Measurements from ENCODE around the gene MRPL45. TPM values are rescaled to one million over a fixed set of nuclear protein-coding genes. Genes with fewer than 3 reads are reported as not detected.
"Not testable (repeated sequence)": the region's sequence is repeated elsewhere in the genome, so short reads cannot be mapped to it uniquely, and the experiment has no call there.

MRPL45 gene
- 10 to 100 TPM; 11.5 to 14.2 (median 12.6) TPM for total RNA-seq
- total RNA-seq (2013) = 19.3 TPM

DNA sequence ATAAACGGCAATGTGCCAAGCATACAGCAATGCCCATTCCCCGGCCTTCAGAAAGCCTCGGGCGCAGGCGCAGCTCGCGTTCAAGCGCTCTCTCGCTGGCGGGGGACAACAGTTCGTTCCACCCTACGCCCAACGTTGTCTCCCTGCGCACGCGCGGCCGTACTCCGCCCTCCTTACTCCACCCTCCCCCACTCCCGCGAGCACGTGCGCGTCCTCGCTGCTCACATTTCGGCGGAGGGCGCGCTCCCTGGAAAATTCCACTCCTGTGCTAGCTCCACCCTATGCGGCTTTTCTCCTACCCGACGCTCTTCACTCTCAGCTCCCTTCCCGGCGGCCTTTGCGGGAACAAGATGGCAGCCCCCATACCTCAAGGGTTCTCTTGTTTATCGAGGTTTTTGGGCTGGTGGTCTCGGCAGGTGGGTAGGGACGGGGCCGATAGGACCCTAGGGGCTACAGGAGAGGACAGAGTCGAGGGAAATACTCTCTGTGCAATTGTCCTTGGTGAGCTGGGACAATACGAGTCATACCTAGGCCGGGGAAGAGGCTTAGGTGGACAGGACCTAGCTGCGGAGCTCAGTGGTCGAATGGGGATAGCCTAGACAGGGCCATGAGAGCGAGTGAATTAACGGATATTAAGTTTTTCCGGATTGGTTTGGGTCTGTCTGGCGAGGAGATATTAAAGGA lies at the start of gene MRPL45:
Gene MRPL45, plus strand, starts transcription at position 335 of the 684 bp plus-strand sequence. Its CDS starts 16 bp downstream, at position 351.
- H3K9me3 Mint-ChIP-seq; intact Hi-C loops (cut with micrococcal nuclease); H3K4me1 ChIP-seq (ENCODE audit: control insufficient read depth, insufficient read depth, low read length); H3K36me3 ChIP-seq (ENCODE audit: control insufficient read depth, insufficient read depth, low read length); H3K27me3 ChIP-seq (ENCODE audit: control insufficient read depth, insufficient read depth, low read length); H3K36me3 Mint-ChIP-seq; H3K27me3 Mint-ChIP-seq (ENCODE audit: low read depth in 2 of 2); H3K9me3 ChIP-seq (ENCODE audit: control insufficient read depth, insufficient read depth, low read length): not testable (repeated sequence)
- ATAC-seq (peak; percentile 91 to 97 (median 93)), DNase-seq (peak; percentile 88 to 98)
- peak within 1 kb of the TSS; percentile 83 for H3K27ac ChIP-seq (ENCODE audit: low read length)
- peak within 1 kb of the TSS; percentile 56 for H3K4me3 ChIP-seq (ENCODE audit: low read length)
- under 1% methylated on average over 40 of the region's 48 CpGs for WGBS (ENCODE audit: insufficient coverage)
- H3K27ac Mint-ChIP-seq = peak within 1 kb of the TSS; percentile 92
- H3K4me1 Mint-ChIP-seq = peaks cover 7 to 11% of the 10 kb centered on the region in 2 donors
- peak within 1 kb of the TSS; percentile 93 for H3K4me3 Mint-ChIP-seq

DNA sequence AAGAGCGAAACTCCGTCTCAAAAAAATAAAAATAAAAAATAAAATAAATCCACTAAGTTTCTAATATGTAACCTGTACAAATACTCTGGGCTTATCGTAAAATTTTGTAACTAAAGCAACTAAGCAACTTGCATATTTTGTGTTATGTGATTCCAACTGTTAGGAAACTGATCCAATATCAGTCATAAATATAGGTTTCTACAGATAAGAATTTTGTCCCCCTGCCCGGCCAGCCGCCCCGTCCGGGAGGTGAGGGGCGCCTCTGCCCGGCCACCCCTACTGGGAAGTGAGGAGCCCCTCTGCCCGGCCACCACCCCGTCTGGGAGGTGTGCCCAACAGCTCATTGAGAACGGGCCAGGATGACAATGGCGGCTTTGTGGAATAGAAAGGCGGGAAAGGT lies 43.8 kb upstream of the MRPL45 start:
- DNase-seq; H3K9me3 Mint-ChIP-seq; H3K36me3 Mint-ChIP-seq; H3K27me3 ChIP-seq (ENCODE audit: control insufficient read depth, insufficient read depth, low read length); H3K4me3 ChIP-seq (ENCODE audit: low read length); H3K4me3 Mint-ChIP-seq; H3K27ac ChIP-seq (ENCODE audit: low read length); H3K4me1 Mint-ChIP-seq; intact Hi-C loops (cut with micrococcal nuclease); H3K27ac Mint-ChIP-seq; H3K27me3 Mint-ChIP-seq (ENCODE audit: low read depth in 2 of 2); H3K9me3 ChIP-seq (ENCODE audit: control insufficient read depth, insufficient read depth, low read length); ATAC-seq; H3K36me3 ChIP-seq (ENCODE audit: control insufficient read depth, insufficient read depth, low read length): not testable (repeated sequence)
- WGBS (ENCODE audit: insufficient coverage) = no CpG with 5 or more reads among the region's 14 CpGs
- peaks cover 11% of the 10 kb centered on the region for H3K4me1 ChIP-seq (ENCODE audit: control insufficient read depth, insufficient read depth, low read length)

DNA sequence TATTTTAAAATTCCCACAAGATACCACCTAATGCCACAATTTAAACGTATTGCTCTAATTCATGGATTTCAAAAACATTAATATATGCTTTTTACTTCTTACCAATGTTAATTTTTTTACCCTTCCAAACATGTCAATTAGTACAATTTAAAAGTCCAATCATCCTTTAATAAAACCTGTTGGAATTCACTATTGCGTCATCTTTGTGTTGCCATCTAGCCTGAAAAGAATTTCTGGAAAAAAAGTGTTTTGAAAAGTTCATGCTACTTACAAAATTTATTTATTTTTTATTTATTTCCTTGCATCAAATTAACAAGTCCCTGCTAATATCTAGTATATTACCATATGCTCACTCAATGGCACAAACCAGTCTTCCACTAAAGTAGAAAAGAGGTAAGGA lies 42.6 kb upstream of the MRPL45 start:
- ATAC-seq; H3K4me3 ChIP-seq (ENCODE audit: low read length); H3K36me3 ChIP-seq (ENCODE audit: control insufficient read depth, insufficient read depth, low read length); H3K27me3 ChIP-seq (ENCODE audit: control insufficient read depth, insufficient read depth, low read length); H3K9me3 ChIP-seq (ENCODE audit: control insufficient read depth, insufficient read depth, low read length); H3K27me3 Mint-ChIP-seq (ENCODE audit: low read depth in 2 of 2); H3K36me3 Mint-ChIP-seq; H3K9me3 Mint-ChIP-seq; H3K4me3 Mint-ChIP-seq; DNase-seq; H3K27ac Mint-ChIP-seq; H3K27ac ChIP-seq (ENCODE audit: low read length); H3K4me1 Mint-ChIP-seq; intact Hi-C loops (cut with micrococcal nuclease): not testable (repeated sequence)
- 100% methylated on average over 1 of the region's 2 CpGs for WGBS (ENCODE audit: insufficient coverage)
- peaks cover 11% of the 10 kb centered on the region for H3K4me1 ChIP-seq (ENCODE audit: control insufficient read depth, insufficient read depth, low read length)

DNA sequence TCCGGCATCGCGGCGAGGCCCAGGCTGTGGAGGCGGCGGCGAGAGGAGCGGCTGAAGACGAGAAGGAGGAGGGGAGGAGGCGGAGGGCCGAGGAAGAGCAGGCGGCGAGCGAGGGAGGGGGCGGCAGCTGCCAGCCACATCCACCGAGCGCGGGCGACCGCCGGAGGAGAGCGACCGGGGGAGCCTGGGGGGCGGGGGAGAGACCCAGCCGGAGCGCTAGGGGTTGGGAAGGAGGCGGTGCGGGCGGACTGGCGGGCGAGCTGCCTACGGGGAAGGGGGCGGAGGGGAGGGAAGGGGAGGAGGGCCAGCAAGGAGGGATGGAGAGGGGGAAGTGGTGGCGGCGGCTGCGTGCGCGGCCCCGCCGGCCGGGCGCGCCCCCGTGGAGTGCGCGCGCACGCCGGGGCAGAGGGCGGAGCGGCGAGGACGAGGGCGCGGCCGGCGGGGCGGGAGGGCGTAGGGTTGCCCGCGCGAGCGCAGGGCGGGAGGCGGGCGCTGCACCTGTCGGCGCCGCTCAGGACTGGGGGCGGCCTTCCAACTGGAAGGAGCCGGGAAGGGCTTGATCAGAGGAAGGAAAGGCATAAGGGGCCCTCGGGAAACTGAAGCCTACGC lies 39.9 kb upstream of the MRPL45 start:
- H3K27ac ChIP-seq (ENCODE audit: low read length); H3K9me3 Mint-ChIP-seq; H3K27me3 ChIP-seq (ENCODE audit: control insufficient read depth, insufficient read depth, low read length); intact Hi-C loops (cut with micrococcal nuclease); H3K9me3 ChIP-seq (ENCODE audit: control insufficient read depth, insufficient read depth, low read length); H3K4me1 Mint-ChIP-seq; H3K27me3 Mint-ChIP-seq (ENCODE audit: low read depth in 2 of 2); H3K36me3 Mint-ChIP-seq; H3K36me3 ChIP-seq (ENCODE audit: control insufficient read depth, insufficient read depth, low read length): not testable (repeated sequence)
- ATAC-seq (peak; percentile 80 to 95 (median 82)), DNase-seq (peak; percentile 76 to 90)
- Mint-ChIP-seq H3K4me3 (peak overlapping the region; percentile 66), H3K27ac (peak overlapping the region in 1 of 2 donors; percentile 24)
- under 1% methylated on average over 47 of the region's 73 CpGs for WGBS (ENCODE audit: insufficient coverage)
- H3K4me1 ChIP-seq (ENCODE audit: control insufficient read depth, insufficient read depth, low read length) = peaks cover 11% of the 10 kb centered on the region
- H3K4me3 ChIP-seq (ENCODE audit: low read length) = peak overlapping the region; percentile 37

DNA sequence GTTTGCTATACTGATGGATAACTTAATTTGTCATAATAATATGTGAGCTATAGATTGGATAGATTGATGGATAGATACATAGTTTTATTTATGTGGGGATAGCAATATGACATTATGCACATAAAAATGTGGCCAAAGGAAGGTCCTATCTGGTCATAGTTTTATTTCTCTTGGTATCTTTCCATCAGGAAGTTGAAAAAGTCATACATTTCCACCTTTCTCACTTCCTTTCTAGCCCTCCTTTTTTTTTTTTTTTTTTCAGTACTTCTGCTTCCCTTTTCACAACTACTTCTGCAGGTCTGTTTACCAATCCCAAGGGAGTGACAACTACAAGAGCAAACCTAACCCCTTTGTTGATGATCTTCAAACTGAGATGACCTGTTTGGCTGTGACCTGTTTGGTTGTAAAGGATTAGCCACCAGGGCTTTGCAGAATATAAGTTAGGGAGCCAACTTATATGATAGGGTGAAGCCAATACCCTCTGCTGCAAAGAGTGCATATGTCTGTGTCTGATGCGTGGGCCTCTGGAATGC lies 30.9 kb upstream of the MRPL45 start:
- H3K4me3 ChIP-seq (ENCODE audit: low read length); H3K36me3 Mint-ChIP-seq; intact Hi-C loops (cut with micrococcal nuclease); H3K9me3 ChIP-seq (ENCODE audit: control insufficient read depth, insufficient read depth, low read length); ATAC-seq; H3K4me3 Mint-ChIP-seq; H3K36me3 ChIP-seq (ENCODE audit: control insufficient read depth, insufficient read depth, low read length); H3K27me3 ChIP-seq (ENCODE audit: control insufficient read depth, insufficient read depth, low read length); H3K27me3 Mint-ChIP-seq (ENCODE audit: low read depth in 2 of 2); H3K4me1 Mint-ChIP-seq; H3K4me1 ChIP-seq (ENCODE audit: control insufficient read depth, insufficient read depth, low read length); H3K27ac ChIP-seq (ENCODE audit: low read length); H3K9me3 Mint-ChIP-seq; H3K27ac Mint-ChIP-seq; DNase-seq: not testable (repeated sequence)
- WGBS (ENCODE audit: insufficient coverage) = 100% methylated on average over 1 of the region's 1 CpG

DNA sequence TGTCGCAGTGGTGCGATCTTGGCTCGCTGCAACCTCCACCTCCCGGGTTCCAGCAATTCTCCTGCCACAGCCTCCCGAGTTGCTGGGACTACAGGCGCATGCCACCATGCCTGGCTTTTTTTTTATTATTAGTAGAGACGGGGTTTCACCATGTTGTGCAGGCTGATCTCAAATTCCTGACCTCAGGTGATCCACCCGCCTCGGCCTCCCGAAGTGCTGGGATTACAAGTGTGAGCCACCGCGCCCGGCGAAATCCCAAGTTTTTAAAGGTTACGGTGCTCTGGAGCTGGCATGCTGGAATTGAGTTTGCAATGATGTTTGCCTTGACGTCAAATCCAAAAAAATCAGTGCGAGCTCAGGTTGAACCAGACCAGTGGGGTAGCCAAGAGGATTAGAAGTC lies 30.4 kb upstream of the MRPL45 start:
- H3K4me1 ChIP-seq (ENCODE audit: control insufficient read depth, insufficient read depth, low read length); H3K4me1 Mint-ChIP-seq; H3K4me3 ChIP-seq (ENCODE audit: low read length); DNase-seq; H3K9me3 ChIP-seq (ENCODE audit: control insufficient read depth, insufficient read depth, low read length); H3K9me3 Mint-ChIP-seq; H3K36me3 Mint-ChIP-seq; intact Hi-C loops (cut with micrococcal nuclease); ATAC-seq; H3K27ac ChIP-seq (ENCODE audit: low read length); H3K36me3 ChIP-seq (ENCODE audit: control insufficient read depth, insufficient read depth, low read length); H3K27me3 Mint-ChIP-seq (ENCODE audit: low read depth in 2 of 2); H3K27ac Mint-ChIP-seq; H3K4me3 Mint-ChIP-seq; H3K27me3 ChIP-seq (ENCODE audit: control insufficient read depth, insufficient read depth, low read length): not testable (repeated sequence)
- 96% methylated on average over 14 of the region's 17 CpGs for WGBS (ENCODE audit: insufficient coverage)

DNA sequence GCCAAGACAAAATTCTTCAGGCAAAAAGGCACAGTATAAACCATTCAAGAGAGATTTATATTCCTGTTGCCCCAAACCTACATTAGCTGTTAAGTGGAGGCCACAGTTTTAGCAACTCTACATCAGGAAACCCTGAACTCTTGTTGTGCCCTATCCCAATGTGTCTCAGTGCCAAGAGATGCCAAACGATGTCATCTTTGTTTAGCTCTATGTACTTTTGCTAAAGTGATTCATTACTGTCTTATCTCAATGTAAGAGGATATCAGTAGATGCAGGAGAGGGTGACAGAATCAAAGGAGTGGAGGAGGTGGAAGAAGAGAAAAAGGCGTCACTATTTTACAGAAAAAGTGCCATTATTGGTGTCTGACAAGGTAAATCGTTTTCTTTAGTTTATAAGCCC lies 28.8 kb upstream of the MRPL45 start:
- H3K9me3 Mint-ChIP-seq; H3K27me3 Mint-ChIP-seq (ENCODE audit: low read depth in 2 of 2); H3K4me1 Mint-ChIP-seq; H3K27ac ChIP-seq (ENCODE audit: low read length); H3K36me3 Mint-ChIP-seq; H3K4me3 Mint-ChIP-seq; H3K4me3 ChIP-seq (ENCODE audit: low read length); ATAC-seq; DNase-seq; H3K9me3 ChIP-seq (ENCODE audit: control insufficient read depth, insufficient read depth, low read length); H3K27ac Mint-ChIP-seq; H3K4me1 ChIP-seq (ENCODE audit: control insufficient read depth, insufficient read depth, low read length); H3K36me3 ChIP-seq (ENCODE audit: control insufficient read depth, insufficient read depth, low read length); intact Hi-C loops (cut with micrococcal nuclease); H3K27me3 ChIP-seq (ENCODE audit: control insufficient read depth, insufficient read depth, low read length): not testable (repeated sequence)
- 100% methylated on average over 1 of the region's 3 CpGs for WGBS (ENCODE audit: insufficient coverage)

DNA sequence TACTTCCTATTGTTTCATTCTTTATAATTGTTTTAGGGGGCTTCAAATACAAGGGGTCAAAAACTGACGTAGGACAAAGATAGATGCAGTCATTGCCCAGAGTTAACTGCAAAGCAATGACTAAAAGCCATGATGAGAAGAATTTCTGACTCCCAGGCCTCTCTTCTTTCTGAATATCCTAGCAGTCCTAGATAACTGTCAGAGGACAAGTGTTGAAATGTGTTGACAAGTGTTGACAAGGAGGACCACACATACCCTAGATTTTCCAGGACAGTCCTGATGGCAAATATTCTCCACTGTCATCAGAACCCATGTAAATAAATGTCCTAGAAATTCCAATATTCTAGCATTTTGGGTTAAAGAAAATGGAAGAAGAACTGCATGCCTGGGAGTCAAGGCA lies 27.9 kb upstream of the MRPL45 start:
- H3K36me3 Mint-ChIP-seq; H3K9me3 Mint-ChIP-seq; H3K4me1 ChIP-seq (ENCODE audit: control insufficient read depth, insufficient read depth, low read length); intact Hi-C loops (cut with micrococcal nuclease); H3K9me3 ChIP-seq (ENCODE audit: control insufficient read depth, insufficient read depth, low read length); H3K27ac ChIP-seq (ENCODE audit: low read length); DNase-seq; H3K4me1 Mint-ChIP-seq; H3K27me3 Mint-ChIP-seq (ENCODE audit: low read depth in 2 of 2); H3K4me3 ChIP-seq (ENCODE audit: low read length); H3K27me3 ChIP-seq (ENCODE audit: control insufficient read depth, insufficient read depth, low read length); H3K36me3 ChIP-seq (ENCODE audit: control insufficient read depth, insufficient read depth, low read length); ATAC-seq; H3K4me3 Mint-ChIP-seq; H3K27ac Mint-ChIP-seq: not testable (repeated sequence)
- WGBS (ENCODE audit: insufficient coverage) = no CpG with 5 or more reads among the region's 1 CpG
